ENCODE measurements around the gene PANK4. TPM values are rescaled to one million over a fixed set of nuclear protein-coding genes. Genes with fewer than 3 reads are reported as not detected.

PANK4 gene
- total RNA-seq, 2 experiments from 2014 or later, result 39.1 to 41.3 TPM

DNA sequence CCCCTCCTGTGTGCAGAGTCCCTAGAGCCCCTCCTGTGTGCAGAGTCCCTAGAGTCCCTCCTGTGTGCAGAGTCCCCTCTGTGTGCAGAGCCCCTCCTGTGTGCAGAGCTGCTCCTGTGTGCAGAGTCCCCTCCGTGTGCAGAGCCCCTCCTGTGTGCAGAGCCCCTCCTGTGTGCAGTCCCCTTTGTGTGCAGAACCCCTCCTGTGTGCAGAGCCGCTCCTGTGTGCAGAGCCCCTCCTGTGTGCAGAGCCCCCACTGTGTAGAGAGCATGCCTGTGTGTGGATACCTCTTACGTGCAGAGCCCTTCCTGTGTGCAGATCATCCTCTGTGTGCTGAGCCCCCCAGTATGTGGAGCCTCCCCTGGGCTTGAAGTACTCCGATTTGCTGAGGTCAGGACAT, 12.0 kb upstream of the PANK4 start:
- ChIA-PET CTCF (interaction anchor here (1.6 kb wide), 1 partner anchor 18 kb away, joined by 4 read pairs; the partner anchor contains the start of gene TNFRSF14), POLR2A (no interaction called here)

DNA sequence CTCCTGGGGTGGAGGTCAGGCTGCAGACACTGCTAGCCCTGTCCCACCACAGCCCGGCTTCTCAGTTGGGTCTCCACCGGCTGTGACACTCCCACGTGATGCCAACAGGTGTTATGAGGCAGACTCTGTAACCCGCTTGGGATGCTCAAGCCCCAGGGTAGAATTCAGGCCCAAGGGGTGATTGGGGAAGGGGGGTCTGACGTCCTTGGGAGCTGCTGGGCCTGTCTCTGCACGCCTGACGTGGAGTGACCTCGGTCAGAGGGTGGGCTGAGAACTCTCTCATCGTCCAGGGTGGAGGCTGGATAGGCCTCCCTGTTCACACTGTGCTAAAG, 11.4 kb upstream of the PANK4 start:
- ChIA-PET CTCF (no interaction called here), POLR2A (no interaction called here)

DNA sequence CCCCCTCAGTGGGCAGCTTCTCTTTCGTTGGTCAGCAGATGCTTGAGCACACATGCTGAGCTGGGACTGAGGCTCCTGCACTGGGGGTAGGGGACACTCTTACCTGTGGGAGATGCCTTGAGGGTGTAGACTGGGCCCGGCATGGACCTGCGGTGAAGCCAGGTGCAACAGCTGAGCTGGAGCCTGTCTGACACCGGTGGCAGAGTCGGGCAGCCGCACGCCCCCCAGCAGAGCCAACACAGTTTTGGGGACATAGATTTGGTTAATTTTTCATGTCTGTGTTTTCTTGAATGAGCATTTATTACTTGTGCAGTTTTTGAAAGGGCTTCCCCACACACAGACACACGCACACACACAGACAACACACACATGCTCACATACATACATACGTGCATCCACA, 9.6 kb upstream of the PANK4 start:
- ChIA-PET POLR2A (no interaction called here), CTCF (interaction anchor here (1.7 kb wide), 1 partner anchor 11 kb away, joined by 8 read pairs; no protein-coding TSS in a partner anchor)

GRCh38 chr1:2535455-2535854, 9.1 kb upstream of the PANK4 start:
- POLR2A ChIA-PET, result no interaction called here

GRCh38 chr1:2534687-2535441, 8.5 kb upstream of the PANK4 start:
- CTCF ChIA-PET, result interaction anchor here (1.1 to 1.7 kb wide), 3 partner anchors 11 to 14 kb away, joined by 3 to 8 read pairs (median 3); no protein-coding TSS in a partner anchor
- POLR2A ChIA-PET, result interaction anchor here (0.8 kb wide), 1 partner anchor 11 kb away, joined by 3 read pairs; no protein-coding TSS in a partner anchor

More at GRCh38 chr1:2535455-2535854, 9.1 kb upstream of the PANK4 start:
- CTCF ChIA-PET, result interaction anchor here (1.1 to 1.7 kb wide), 3 partner anchors 10 to 13 kb away, joined by 3 to 8 read pairs (median 3); no protein-coding TSS in a partner anchor

DNA sequence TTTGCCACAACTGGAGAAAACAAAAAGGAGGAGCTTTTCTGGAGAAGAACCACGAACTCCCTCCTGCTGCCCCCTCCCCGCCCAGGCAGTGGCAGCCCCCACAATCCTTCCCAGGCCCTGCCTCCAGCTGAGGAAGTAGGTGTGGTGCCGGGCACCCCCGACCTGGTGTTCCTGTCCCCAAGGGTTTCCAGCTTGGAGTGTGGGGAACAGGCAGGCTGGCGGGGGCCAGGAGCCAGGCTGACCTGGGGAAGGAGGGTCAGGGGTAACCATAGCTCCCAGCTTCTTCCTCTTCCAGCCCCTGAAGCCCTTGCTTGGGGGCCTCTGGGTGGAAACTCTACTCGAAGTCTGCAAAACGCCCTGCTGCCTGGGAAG, 7.9 kb upstream of the PANK4 start:
- ChIA-PET CTCF (interaction anchor here (1.3 to 1.7 kb wide), 2 partner anchors 11 to 13 kb away, joined by 3 to 8 read pairs; no protein-coding TSS in a partner anchor), POLR2A (interaction anchor here (0.8 kb wide), 1 partner anchor 10 kb away, joined by 3 read pairs; no protein-coding TSS in a partner anchor)

DNA sequence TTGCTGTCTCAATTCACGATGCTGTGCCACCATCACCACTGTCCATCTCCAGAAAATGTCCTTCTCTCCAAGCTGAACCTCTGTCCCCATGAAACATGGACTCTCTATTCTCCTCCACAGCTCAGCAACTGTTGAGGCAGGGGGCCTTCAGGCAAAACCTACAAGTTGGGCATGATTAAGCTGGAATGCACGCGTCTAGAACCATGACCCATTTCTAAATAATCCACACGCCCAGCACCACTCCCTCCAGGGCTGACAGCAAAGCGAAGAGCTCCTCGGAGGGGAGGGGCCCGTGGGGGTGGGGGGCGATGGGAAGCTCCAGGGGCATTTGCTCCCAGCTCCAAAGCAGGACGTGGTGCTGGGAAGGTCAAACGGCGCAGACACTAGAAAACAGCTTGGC, 7.0 kb upstream of the PANK4 start:
- ChIA-PET CTCF (no interaction called here), POLR2A (interaction anchor here (0.5 kb wide), 1 partner anchor 15 kb away, joined by 3 read pairs; no protein-coding TSS in a partner anchor)

GRCh38 chr1:2532485-2533160, 6.2 kb upstream of the PANK4 start:
- ChIA-PET CTCF (interaction anchor here (1.7 kb wide), 1 partner anchor 9 kb away, joined by 4 read pairs; no protein-coding TSS in a partner anchor), POLR2A (no interaction called here)

DNA sequence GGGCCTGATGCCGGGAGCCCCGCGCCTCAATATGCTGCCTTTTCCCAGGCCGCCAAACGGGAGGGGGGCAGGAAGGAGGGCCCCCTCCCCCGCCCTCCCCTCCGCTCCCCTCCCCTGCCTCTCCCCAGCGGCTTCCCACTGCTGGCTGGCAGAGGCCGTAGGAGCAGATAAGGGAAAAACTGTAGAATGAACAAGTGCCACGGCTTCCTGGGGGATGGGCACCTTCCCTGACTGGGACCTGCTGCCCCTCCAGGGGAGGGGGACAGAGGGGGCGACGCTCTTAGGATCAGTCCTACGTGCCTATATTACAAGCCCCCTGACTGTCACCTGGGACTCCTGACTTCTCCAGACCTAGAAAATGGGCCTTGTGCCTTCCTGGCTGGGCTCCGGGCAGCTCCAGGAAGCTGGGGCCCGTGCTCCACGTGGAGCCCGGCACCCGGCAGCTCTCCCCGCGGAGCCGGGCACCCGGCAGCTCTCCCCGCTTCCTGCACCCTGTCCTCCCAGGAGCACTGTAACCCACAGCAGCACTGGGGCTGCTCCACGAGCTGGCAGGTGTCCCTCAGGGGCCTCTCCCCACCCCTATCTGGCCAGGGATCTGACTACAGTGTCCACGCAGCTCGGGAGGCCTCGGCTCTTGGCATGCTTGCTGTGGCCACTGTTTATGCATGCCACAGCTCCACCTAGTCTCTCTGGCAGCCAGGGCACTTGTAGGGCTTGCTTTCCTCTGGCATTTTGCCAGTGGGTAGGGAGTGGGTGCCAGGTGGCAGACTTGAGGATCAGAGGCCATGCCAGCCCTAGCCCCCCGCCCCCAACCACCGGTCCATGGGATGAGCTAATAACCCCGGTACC, 4.3 kb upstream of the PANK4 start:
- POLR2A ChIA-PET, result interaction anchor here (0.6 to 0.8 kb wide), 3 partner anchors 13 to 122 kb away, joined by 3 to 5 read pairs (median 4); no protein-coding TSS in a partner anchor
- CTCF ChIA-PET, result interaction anchor here (0.8 to 1.7 kb wide), 4 partner anchors 11 to 115 kb away, joined by 3 to 5 read pairs (median 4); no protein-coding TSS in a partner anchor

DNA sequence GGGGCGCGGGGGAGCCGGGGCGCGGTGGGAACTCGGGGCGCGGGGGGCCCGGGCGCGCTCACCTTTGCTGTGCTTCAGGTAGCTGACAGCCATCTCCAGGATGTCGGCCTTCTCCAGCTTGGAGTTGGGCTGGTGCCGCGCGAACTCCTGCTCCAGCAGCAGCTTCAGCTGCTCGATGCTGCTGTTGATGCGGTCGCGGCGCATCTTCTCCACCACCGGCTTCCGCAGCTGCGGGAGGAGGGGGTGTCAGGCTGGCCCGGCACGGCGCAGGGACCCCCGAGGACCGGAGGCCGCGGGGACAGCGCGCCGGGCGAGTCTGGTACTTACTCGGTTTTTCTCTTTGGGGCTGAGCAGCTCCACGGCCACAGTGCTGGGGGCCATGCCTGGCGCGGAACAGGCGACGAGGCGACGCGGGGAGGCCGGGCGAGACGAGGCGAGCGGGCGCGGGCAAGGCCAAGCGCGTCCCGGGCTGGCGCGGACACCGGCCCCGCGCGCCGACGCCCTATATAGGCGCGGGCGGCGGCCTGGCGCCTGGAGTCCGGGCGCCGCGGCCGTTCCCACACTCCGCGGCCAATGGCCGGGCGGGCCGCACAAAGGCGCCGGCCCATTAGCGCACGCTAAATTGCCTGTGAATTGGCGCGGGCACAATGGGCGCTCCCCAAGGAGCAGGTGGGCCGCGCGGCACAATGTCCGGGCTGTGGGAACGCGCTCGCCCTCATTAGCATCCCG, 3.6 kb upstream of the PANK4 start, which contains the start of gene HES5:
Gene HES5 (minus strand): TSS at position 480 of the 729 bp plus-strand sequence. CDS start 99 bp downstream, at position 381.
- POLR2A ChIA-PET, result interaction anchor here (0.6 to 1.5 kb wide), 2 partner anchors 26 to 121 kb away, joined by 3 read pairs; partner anchors contain the start of gene TNFRSF14
- CTCF ChIA-PET, result interaction anchor here (0.8 to 1.3 kb wide), 4 partner anchors 10 to 113 kb away, joined by 3 to 6 read pairs (median 5); no protein-coding TSS in a partner anchor

DNA sequence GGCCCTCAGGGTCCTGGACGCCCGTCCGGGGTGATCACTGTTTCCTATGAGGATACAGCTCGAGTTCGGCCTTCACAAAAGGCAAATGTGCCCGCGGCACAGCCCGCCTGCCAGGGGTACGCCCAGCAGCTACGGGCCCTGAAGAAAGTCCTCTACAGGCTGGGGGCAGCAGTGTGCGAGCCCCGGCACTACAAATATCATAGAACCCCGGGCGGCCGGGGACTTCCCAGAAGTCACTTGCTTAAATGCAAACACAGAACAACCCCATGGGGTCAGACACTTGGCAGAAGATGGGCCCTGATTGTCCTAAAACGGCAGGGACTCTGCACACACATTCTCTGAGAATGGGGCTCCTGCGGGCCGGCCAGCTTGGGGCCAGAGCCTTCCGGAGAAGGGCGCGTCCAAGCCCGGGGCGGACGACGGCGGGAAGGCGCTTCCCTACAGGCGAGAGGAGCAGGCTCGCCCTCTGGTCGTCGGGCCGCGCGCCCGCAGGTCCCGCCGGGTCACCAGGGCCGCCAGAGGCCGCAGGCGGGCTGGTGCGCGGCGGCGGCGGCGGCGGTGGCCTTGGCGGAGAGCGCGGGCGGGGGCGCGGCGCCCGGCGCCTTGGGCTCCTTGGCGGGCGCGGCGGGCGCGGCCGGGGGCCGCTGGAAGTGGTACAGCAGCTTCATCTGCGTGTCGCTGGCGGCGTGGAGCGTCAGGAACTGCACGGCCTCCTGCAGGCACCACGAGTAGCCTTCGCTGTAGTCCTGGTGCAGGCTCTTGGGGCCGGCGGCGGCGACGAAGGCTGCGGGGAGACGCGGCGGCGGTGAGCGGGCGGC, 2.8 kb upstream of the PANK4 start:
- ChIA-PET POLR2A (interaction anchor here (1.2 to 1.5 kb wide), 2 partner anchors 18 to 27 kb away, joined by 3 read pairs; partner anchors contain the start of gene TNFRSF14), CTCF (interaction anchor here (1.0 to 1.3 kb wide), 3 partner anchors 11 to 18 kb away, joined by 3 to 6 read pairs (median 5); no protein-coding TSS in a partner anchor)

- CTCF ChIA-PET, result interaction anchor here (1.0 to 1.3 kb wide), 3 partner anchors 11 to 19 kb away, joined by 3 to 6 read pairs (median 5); no protein-coding TSS in a partner anchor
- POLR2A ChIA-PET, result interaction anchor here (1.2 to 1.5 kb wide), 2 partner anchors 19 to 28 kb away, joined by 3 read pairs; partner anchors contain the start of gene TNFRSF14
Observed at GRCh38 chr1:2528611-2528965, 2.2 kb upstream of the PANK4 start.

DNA sequence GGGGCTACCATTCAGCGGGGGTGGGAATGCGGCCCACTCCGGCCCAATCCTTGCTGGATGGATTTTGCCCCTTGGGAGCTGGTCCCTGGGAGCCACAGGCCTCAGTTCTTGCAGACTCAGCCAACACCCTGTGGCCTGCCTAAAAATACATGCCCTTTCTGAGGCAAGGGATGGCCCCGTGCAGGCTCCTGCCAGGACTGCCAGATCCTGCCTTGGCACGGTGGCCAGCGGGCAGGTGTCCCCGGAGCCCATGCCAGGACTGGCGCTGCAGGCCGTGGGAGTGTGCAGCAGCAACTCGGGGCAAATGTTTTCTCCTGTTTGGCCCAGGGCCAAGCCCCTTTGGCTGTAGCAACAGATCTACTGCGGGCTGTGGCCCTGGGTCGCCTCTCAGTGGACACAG, 1.6 kb upstream of the PANK4 start:
- POLR2A ChIA-PET, result no interaction called here
- CTCF ChIA-PET, result no interaction called here

GRCh38 chr1:2527556-2527860, 1.1 kb upstream of the PANK4 start:
- CTCF ChIA-PET, result interaction anchor here (1.5 to 4.3 kb wide), 3 partner anchors 16 to 58 kb away, joined by 3 to 42 read pairs (median 7); no protein-coding TSS in a partner anchor
- POLR2A ChIA-PET, result interaction anchor here (2.4 kb wide), 1 partner anchor 20 kb away, joined by 28 read pairs; no protein-coding TSS in a partner anchor

- ChIA-PET CTCF (interaction anchor here (1.5 to 4.3 kb wide), 3 partner anchors 16 to 59 kb away, joined by 3 to 42 read pairs (median 7); no protein-coding TSS in a partner anchor), POLR2A (interaction anchor here (0.7 to 3.6 kb wide), 4 partner anchors 20 to 114 kb away, joined by 3 to 28 read pairs (median 14); partner anchors contain the start of genes PRXL2B and TNFRSF14)
Observed at GRCh38 chr1:2526824-2527555, 594 bp upstream of the PANK4 start.

- ChIA-PET CTCF (interaction anchor here (1.0 to 4.3 kb wide), 5 partner anchors 22 to 385 kb away, joined by 3 to 42 read pairs (median 5); partner anchors contain the start of gene PEX10), POLR2A (interaction anchor here (0.8 to 3.6 kb wide), 5 partner anchors 22 to 110 kb away, joined by 3 to 28 read pairs (median 11); partner anchors contain the start of genes PRXL2B and TNFRSF14)
Observed at GRCh38 chr1:2525572-2525919, 850 bp downstream of the PANK4 start.

Measured in activated CD8-positive, alpha-beta memory T cell treated with anti-CD3 and anti-CD28 coated beads for 36 hours (primary cell).